ENCODE data around the gene ZDHHC8. TPM values are rescaled to one million over a fixed set of nuclear protein-coding genes. Genes with fewer than 3 reads are reported as not detected.

ZDHHC8 gene
- total RNA-seq, 6 experiments from 2014 or later: 11.4 to 39.0 (median 28.7) TPM

- Histone ChIP-seq H3K9me3 (no peaks in the 10 kb centered on the region), H3K4me3 (no peak overlapping the region), H3K4me1 (no peaks in the 10 kb centered on the region), H3K36me3 (no peaks in the 10 kb centered on the region), H3K27ac (no peak overlapping the region), H3K27me3 (no peaks in the 10 kb centered on the region)
- DNase-seq: no peak
- no peak for TF ChIP-seq POLR2A (IDR thresholded peaks at IDR 0.05)
- no peak for TF ChIP-seq CTCF (IDR thresholded peaks at IDR 0.05)
- WGBS (ENCODE audit: insufficient coverage, low coverage, low lambda C conversion rate, missing lambda C conversion rate): 63% methylated on average over 2 of the region's 4 CpGs
- ATAC-seq: no peak
- intact Hi-C loops (cut with DNase I): no loop called here
Observed at GRCh38 chr22:20138417-20138738, 6.8 kb downstream of the ZDHHC8 start.

GRCh38 chr22:20138868-20139267 lies 7.3 kb downstream of the ZDHHC8 start:
- Histone ChIP-seq H3K4me3 (no peak overlapping the region), H3K27me3 (no peaks in the 10 kb centered on the region), H3K27ac (no peak overlapping the region), H3K4me1 (no peaks in the 10 kb centered on the region), H3K9me3 (no peaks in the 10 kb centered on the region), H3K36me3 (no peaks in the 10 kb centered on the region)
- ATAC-seq: no peak
- TF ChIP-seq POLR2A (IDR thresholded peaks at IDR 0.05) (no peak), CTCF (IDR thresholded peaks at IDR 0.05) (no peak)
- no CpG with 5 or more reads among the region's 16 CpGs for WGBS (ENCODE audit: insufficient coverage, low coverage, low lambda C conversion rate, missing lambda C conversion rate)
- no peak for DNase-seq
- intact Hi-C loops (cut with DNase I): no loop called here

- Histone ChIP-seq H3K27me3 (no peaks in the 10 kb centered on the region), H3K4me3 (no peak overlapping the region), H3K36me3 (no peaks in the 10 kb centered on the region), H3K27ac (no peak overlapping the region), H3K9me3 (no peaks in the 10 kb centered on the region), H3K4me1 (no peaks in the 10 kb centered on the region)
- WGBS (ENCODE audit: insufficient coverage, low coverage, low lambda C conversion rate, missing lambda C conversion rate): 67% methylated on average over 9 of the region's 36 CpGs
- ATAC-seq (no peak), DNase-seq (no peak)
- intact Hi-C loops (cut with DNase I): no loop called here
- TF ChIP-seq CTCF (IDR thresholded peaks at IDR 0.05) (no peak), POLR2A (IDR thresholded peaks at IDR 0.05) (no peak)
Observed at GRCh38 chr22:20139391-20140106, 7.9 kb downstream of the ZDHHC8 start.

- TF ChIP-seq POLR2A (IDR thresholded peaks at IDR 0.05): no peak
- no peak for TF ChIP-seq CTCF (IDR thresholded peaks at IDR 0.05)
- Histone ChIP-seq H3K4me3 (no peak overlapping the region), H3K27ac (no peak overlapping the region), H3K36me3 (no peaks in the 10 kb centered on the region), H3K27me3 (no peaks in the 10 kb centered on the region), H3K9me3 (no peaks in the 10 kb centered on the region), H3K4me1 (no peaks in the 10 kb centered on the region)
- intact Hi-C loops (cut with DNase I): no loop called here
- no CpG with 5 or more reads among the region's 11 CpGs for WGBS (ENCODE audit: insufficient coverage, low coverage, low lambda C conversion rate, missing lambda C conversion rate)
- ATAC-seq: no peak
- no peak for DNase-seq
Observed at GRCh38 chr22:20140107-20140445, 8.5 kb downstream of the ZDHHC8 start.

- Histone ChIP-seq H3K27ac (no peak overlapping the region), H3K27me3 (no peaks in the 10 kb centered on the region), H3K4me1 (no peaks in the 10 kb centered on the region), H3K4me3 (no peak overlapping the region), H3K36me3 (no peaks in the 10 kb centered on the region), H3K9me3 (no peaks in the 10 kb centered on the region)
- TF ChIP-seq CTCF (IDR thresholded peaks at IDR 0.05) (no peak), POLR2A (IDR thresholded peaks at IDR 0.05) (no peak)
- no CpG with 5 or more reads among the region's 17 CpGs for WGBS (ENCODE audit: insufficient coverage, low coverage, low lambda C conversion rate, missing lambda C conversion rate)
- no peak for ATAC-seq
- DNase-seq: no peak
- intact Hi-C loops (cut with DNase I): no loop called here
Observed at GRCh38 chr22:20140521-20140964, 8.9 kb downstream of the ZDHHC8 start.

Measured in right lobe of liver (tissue), 6 donors.